Hepatocyte (in vitro differentiated cells): ENCODE data around the gene GPC5. TPM values are rescaled to one million over a fixed set of nuclear protein-coding genes. Genes with fewer than 3 reads are reported as not detected.

Experiments used
- DNase-seq: peaks from one replicate; pipeline ENCODE4 v3.0.0-alpha.2; 2016; ENCODE audit warnings: low spot score
- H2AFZ ChIP-seq: fragments of 200-600 bp; sonication (generic); 2 replicates; pipeline ENCODE4 v1.6.0; 2016; ENCODE audit warnings: antibody characterized with exemption, mild to moderate bottlenecking
- H3K27ac ChIP-seq: fragments of 200-600 bp; sonication (generic); 2 replicates; pipeline ENCODE4 v1.5.1; 2016; ENCODE audit warnings: mild to moderate bottlenecking
- H3K27me3 ChIP-seq: fragments of 200-600 bp; sonication (generic); 2 replicates; pipeline ENCODE4 v1.6.1; 2016
- H3K36me3 ChIP-seq: fragments of 200-600 bp; sonication (generic); replicated peaks from 2 replicates; pipeline ENCODE4 v1.5.1; 2016; ENCODE audit warnings: low read depth; ENCODE audit not compliant: insufficient read depth
- H3K4me1 ChIP-seq: fragments of 200-600 bp; sonication (generic); 2 replicates; pipeline ENCODE4 v1.5.1; 2016; ENCODE audit warnings: mild to moderate bottlenecking, moderate library complexity; ENCODE audit not compliant: insufficient read depth
- H3K4me2 ChIP-seq: fragments of 200-600 bp; sonication (generic); 2 replicates; pipeline ENCODE4 v1.6.0; 2016
- H3K4me3 ChIP-seq: fragments of 200-600 bp; sonication (generic); 2 replicates; pipeline ENCODE4 v1.5.1; 2016; ENCODE audit warnings: mild to moderate bottlenecking
- H3K79me2 ChIP-seq: fragments of 200-600 bp; sonication (generic); 2 replicates; pipeline ENCODE4 v1.6.0; 2017; ENCODE audit warnings: mild to moderate bottlenecking
- H3K9me2 ChIP-seq: fragments of 200-600 bp; sonication (generic); replicated peaks from 2 replicates; pipeline ENCODE4 v1.6.0; 2017; ENCODE audit warnings: mild to moderate bottlenecking; ENCODE audit not compliant: insufficient read depth
- H3K9me3 ChIP-seq: fragments of 200-600 bp; sonication (generic); 2 replicates; pipeline ENCODE4 v1.5.1; 2016; ENCODE audit warnings: low read depth, mild to moderate bottlenecking
- H4K20me1 ChIP-seq: fragments of 200-600 bp; sonication (generic); 2 replicates; pipeline ENCODE4 v1.6.0; 2016; ENCODE audit warnings: mild to moderate bottlenecking; ENCODE audit not compliant: insufficient read depth, poor library complexity, severe bottlenecking
- CTCF ChIP-seq: fragments of 200-600 bp; sonication (generic); IDR thresholded peaks from 2 replicates; pipeline ENCODE4 v1.5.1; 2016; ENCODE audit warnings: antibody characterized with exemption, mild to moderate bottlenecking; ENCODE audit not compliant: poor library complexity
- EZH2 ChIP-seq: fragments of 200-600 bp; sonication (generic); IDR thresholded peaks from 2 replicates; pipeline ENCODE4 v1.6.1; 2016; ENCODE audit warnings: antibody characterized with exemption, mild to moderate bottlenecking, borderline replicate concordance
- EZH2phosphoT487 ChIP-seq: fragments of 200-600 bp; sonication (generic); IDR thresholded peaks from one replicate; pipeline ENCODE4 v1.6.1; 2018; ENCODE audit warnings: antibody characterized with exemption, mild to moderate bottlenecking, low read depth, moderate library complexity; ENCODE audit not compliant: unreplicated experiment, severe bottlenecking
- WGBS: methylation state at CpG from one replicate; pipeline ENCODE4 v1.1.6; 2016; ENCODE audit warnings: low lambda C conversion rate; ENCODE audit errors: missing lambda C conversion rate; 5-methylcytosine and 5-hydroxymethylcytosine counted together
- polyA plus RNA-seq: library from polyadenylated mRNA; unstranded; fragments of >200 nt; fragmentation: Nextera tagmentation; extraction: Ambion mirVana; gene quantifications from 2 replicates; pipeline ENCODE4 v1.2.1, GENCODE V29; 2016
- total RNA-seq: library from RNA; depleted of rRNA; stranded (reverse); fragments of >200 nt; gene quantifications from 2 replicates; pipeline ENCODE4 v1.2.3, GENCODE V29; 2014

The GPC5 gene
- total and polyA plus RNA-seq, 2 experiments from 2014 or later = 3.9 to 5.4 TPM

GRCh38 chr13:91399189-91400062 is 1.0 kb downstream of the GPC5 start:
- peak overlapping the region; percentile 75 for H2AFZ ChIP-seq
- H3K79me2 ChIP-seq = no peaks in the 10 kb centered on the region
- H3K27me3 ChIP-seq = peaks cover 67% of the 10 kb centered on the region
- H3K9me3 ChIP-seq = no peaks in the 10 kb centered on the region
- no peaks in the 10 kb centered on the region for H3K36me3 ChIP-seq
- H3K9me2 ChIP-seq = no peaks in the 10 kb centered on the region
- H3K4me3 ChIP-seq = peak overlapping the region; percentile 59
- peak; percentile 9 for DNase-seq
- TF ChIP-seq EZH2phosphoT487 (no peak), EZH2 (no peak), CTCF (no peak)
- no peaks in the 10 kb centered on the region for H4K20me1 ChIP-seq
- no peaks in the 10 kb centered on the region for H3K4me1 ChIP-seq
- WGBS = 31% methylated on average over 44 of the region's 44 CpGs
- no peak overlapping the region for H3K27ac ChIP-seq
- H3K4me2 ChIP-seq = peak overlapping the region; percentile 99

GRCh38 chr13:91400063-91400399 is 1.6 kb downstream of the GPC5 start:
- no peaks in the 10 kb centered on the region for H3K9me2 ChIP-seq
- TF ChIP-seq EZH2phosphoT487 (no peak), EZH2 (no peak), CTCF (no peak)
- H3K79me2 ChIP-seq = no peaks in the 10 kb centered on the region
- H3K27me3 ChIP-seq = peaks cover 63% of the 10 kb centered on the region
- no peaks in the 10 kb centered on the region for H3K36me3 ChIP-seq
- 93% methylated on average over 6 of the region's 6 CpGs for WGBS
- no peak for DNase-seq
- H3K4me3 ChIP-seq = no peak overlapping the region
- H3K9me3 ChIP-seq = no peaks in the 10 kb centered on the region
- H3K4me1 ChIP-seq = no peaks in the 10 kb centered on the region
- no peaks in the 10 kb centered on the region for H4K20me1 ChIP-seq
- no peak overlapping the region for H3K27ac ChIP-seq
- no peak overlapping the region for H2AFZ ChIP-seq
- H3K4me2 ChIP-seq = no peak overlapping the region

GRCh38 chr13:91400671-91401070 is 2.2 kb downstream of the GPC5 start:
- no peak overlapping the region for H3K27ac ChIP-seq
- peaks cover 61% of the 10 kb centered on the region for H3K27me3 ChIP-seq
- no peaks in the 10 kb centered on the region for H3K4me1 ChIP-seq
- H3K36me3 ChIP-seq = no peaks in the 10 kb centered on the region
- H2AFZ ChIP-seq = no peak overlapping the region
- no peaks in the 10 kb centered on the region for H3K79me2 ChIP-seq
- no peaks in the 10 kb centered on the region for H3K9me3 ChIP-seq
- WGBS = 79% methylated on average over 3 of the region's 3 CpGs
- DNase-seq = no peak
- H3K4me3 ChIP-seq = no peak overlapping the region
- no peaks in the 10 kb centered on the region for H4K20me1 ChIP-seq
- TF ChIP-seq CTCF (no peak), EZH2phosphoT487 (no peak), EZH2 (no peak)
- no peak overlapping the region for H3K4me2 ChIP-seq
- H3K9me2 ChIP-seq = no peaks in the 10 kb centered on the region
